GM23248 (cell line): Measurements from ENCODE around the gene C8G. TPM values are rescaled to one million over a fixed set of nuclear protein-coding genes. Genes with fewer than 3 reads are reported as not detected.

Source experiments
- DNase-seq: peaks from one replicate; pipeline ENCODE4 v3.0.0-alpha.2; 2015
- H2AFZ ChIP-seq: fragments of 200-600 bp; sonication (generic); 2 replicates; pipeline ENCODE4 v1.6.1; 2016; ENCODE audit warnings: antibody characterized with exemption
- H3F3A ChIP-seq: fragments of 200-600 bp; sonication (generic); 2 replicates; pipeline ENCODE4 v1.6.1; 2016; ENCODE audit warnings: mild to moderate bottlenecking, antibody characterized with exemption, mixed run types; ENCODE audit not compliant: insufficient read depth
- H3K27ac ChIP-seq: fragments of 200-600 bp; sonication (generic); 2 replicates; pipeline ENCODE4 v1.5.1; 2016; ENCODE audit warnings: mild to moderate bottlenecking
- H3K27me3 ChIP-seq: fragments of 200-600 bp; sonication (generic); replicated peaks from 2 replicates; pipeline ENCODE4 v1.6.1; 2016; ENCODE audit warnings: mild to moderate bottlenecking; ENCODE audit not compliant: insufficient read depth
- H3K36me3 ChIP-seq: fragments of 200-600 bp; sonication (generic); 2 replicates; pipeline ENCODE4 v1.6.1; 2016; ENCODE audit warnings: low read depth, mild to moderate bottlenecking
- H3K4me1 ChIP-seq: fragments of 200-600 bp; sonication (generic); 2 replicates; pipeline ENCODE4 v1.6.1; 2016; ENCODE audit warnings: mild to moderate bottlenecking; ENCODE audit not compliant: insufficient read depth
- H3K4me2 ChIP-seq: fragments of 200-600 bp; sonication (generic); one replicate; pipeline ENCODE4 v1.6.1; 2016; ENCODE audit warnings: mild to moderate bottlenecking; ENCODE audit not compliant: unreplicated experiment
- H3K4me3 ChIP-seq: fragments of 200-600 bp; sonication (generic); 2 replicates; pipeline ENCODE4 v1.5.1; 2016; ENCODE audit warnings: mild to moderate bottlenecking
- H3K79me2 ChIP-seq: fragments of 200-600 bp; sonication (generic); 2 replicates; pipeline ENCODE4 v1.6.1; 2016; ENCODE audit warnings: mild to moderate bottlenecking; ENCODE audit not compliant: insufficient read depth
- H3K9ac ChIP-seq: fragments of 200-600 bp; sonication (generic); 2 replicates; pipeline ENCODE4 v1.6.1; 2016; ENCODE audit warnings: mild to moderate bottlenecking
- H3K9me2 ChIP-seq: fragments of 200-600 bp; sonication (generic); 2 replicates; pipeline ENCODE4 v1.6.1; 2016; ENCODE audit warnings: mixed run types, mild to moderate bottlenecking, moderate library complexity; ENCODE audit not compliant: insufficient read depth
- H3K9me3 ChIP-seq: fragments of 200-600 bp; sonication (generic); one replicate; pipeline ENCODE4 v1.6.1; 2017; ENCODE audit warnings: low read depth
- H4K20me1 ChIP-seq: fragments of 200-600 bp; sonication (generic); 2 replicates; pipeline ENCODE4 v1.6.0; 2016; ENCODE audit not compliant: insufficient read depth
- EZH2 ChIP-seq: fragments of 200-600 bp; sonication (generic); IDR thresholded peaks from 2 replicates; pipeline ENCODE4 v1.6.1; 2018; ENCODE audit warnings: antibody characterized with exemption, mild to moderate bottlenecking; ENCODE audit not compliant: insufficient read depth, poor library complexity, severe bottlenecking
- EZH2phosphoT487 ChIP-seq: fragments of 200-600 bp; sonication (generic); IDR thresholded peaks from 2 replicates; pipeline ENCODE4 v1.6.1; 2018; ENCODE audit warnings: antibody characterized with exemption, moderate library complexity, mild to moderate bottlenecking, low read depth; ENCODE audit not compliant: insufficient read depth
- WGBS, 2 experiments: methylation state at CpG; one replicate each; pipeline ENCODE4 v1.1.6; 2015 to 2017; ENCODE audit warnings: low lambda C conversion rate in 2 of 2, low coverage in 1 of 2; ENCODE audit errors: missing lambda C conversion rate in 2 of 2; 5-methylcytosine and 5-hydroxymethylcytosine counted together
- in situ Hi-C: fragments of 300-500 bp; cut with MboI; formaldehyde crosslinking; loops from 2 replicates; pipeline ENCODE4 v1.15.0; 2020
- polyA plus RNA-seq: library from polyadenylated mRNA; unstranded; fragments of >200 nt; fragmentation: Nextera tagmentation; extraction: Ambion mirVana; gene quantifications from 2 replicates; pipeline ENCODE4 v1.2.1, GENCODE V29; 2016
- total RNA-seq: library from RNA; depleted of rRNA; stranded (reverse); fragments of >200 nt; shearing (Covaris generic); gene quantifications from 2 replicates; pipeline ENCODE4 v1.2.3, GENCODE V29; 2014; rRNA removed

The C8G gene
- total RNA-seq (not detected in 2 replicates), polyA plus RNA-seq (0.49 TPM in 1 of 2 replicates, not detected in the other)

GRCh38 chr9:136944519-136945332, at the start of gene C8G, which contains the start of gene FBXW5:
Gene C8G (plus strand): TSS chr9:136945243. CDS start chr9:136945321, 78 bp downstream.
Gene FBXW5 (minus strand): TSS chr9:136944738. CDS start chr9:136944083, 655 bp downstream.
- DNase-seq = peak; percentile 98
- Histone ChIP-seq H3K9ac (peak within 1 kb of the TSS; percentile 91), H3K9me2 (no peaks in the 10 kb centered on the region), H3K27ac (peak within 1 kb of the TSS; percentile 79), H3F3A (no peaks in the 10 kb centered on the region), H3K36me3 (peaks cover 16% of the 10 kb centered on the region; the same call in 1 of the 2 replicates), H2AFZ (0 out of 2 replicates have a peak within 1 kb of the TSS, but pooled peaks have one; percentile 27), H3K4me2 (peak within 1 kb of the TSS; percentile 82), H4K20me1 (no peaks in the 10 kb centered on the region), H3K27me3 (no peaks in the 10 kb centered on the region), H3K9me3 (no peaks in the 10 kb centered on the region), H3K4me1 (no peaks in the 10 kb centered on the region), H3K4me3 (peak within 1 kb of the TSS; percentile 86), H3K79me2 (peaks cover 30% of the 10 kb centered on the region)
- in situ Hi-C loops = no loop called here
- WGBS, 2 experiments = 9 to 11% methylated on average over 43 to 50 of the region's 74 CpGs
- TF ChIP-seq EZH2 = no peak
- no peak for TF ChIP-seq EZH2phosphoT487

GRCh38 chr9:136896027-136896426, 49.0 kb upstream of the C8G start:
- Histone ChIP-seq H3K79me2 (peaks cover 64% of the 10 kb centered on the region), H3K9me2 (no peaks in the 10 kb centered on the region), H3K9me3 (no peaks in the 10 kb centered on the region), H3F3A (peaks cover 6% of the 10 kb centered on the region), H3K9ac (no peak overlapping the region), H2AFZ (no peak overlapping the region), H4K20me1 (no peaks in the 10 kb centered on the region), H3K4me3 (no peak overlapping the region), H3K4me1 (peaks cover 2% of the 10 kb centered on the region; the same call in 1 of the 2 replicates), H3K27ac (no peak overlapping the region), H3K36me3 (peaks cover 3% of the 10 kb centered on the region; the same call in 1 of the 2 replicates), H3K4me2 (no peak overlapping the region), H3K27me3 (no peaks in the 10 kb centered on the region)
- WGBS, 2 experiments = 87 to 92% methylated on average over 11 of the region's 11 CpGs
- no peak for DNase-seq
- TF ChIP-seq EZH2phosphoT487 (no peak), EZH2 (no peak)
- in situ Hi-C loops = no loop called here

DNA sequence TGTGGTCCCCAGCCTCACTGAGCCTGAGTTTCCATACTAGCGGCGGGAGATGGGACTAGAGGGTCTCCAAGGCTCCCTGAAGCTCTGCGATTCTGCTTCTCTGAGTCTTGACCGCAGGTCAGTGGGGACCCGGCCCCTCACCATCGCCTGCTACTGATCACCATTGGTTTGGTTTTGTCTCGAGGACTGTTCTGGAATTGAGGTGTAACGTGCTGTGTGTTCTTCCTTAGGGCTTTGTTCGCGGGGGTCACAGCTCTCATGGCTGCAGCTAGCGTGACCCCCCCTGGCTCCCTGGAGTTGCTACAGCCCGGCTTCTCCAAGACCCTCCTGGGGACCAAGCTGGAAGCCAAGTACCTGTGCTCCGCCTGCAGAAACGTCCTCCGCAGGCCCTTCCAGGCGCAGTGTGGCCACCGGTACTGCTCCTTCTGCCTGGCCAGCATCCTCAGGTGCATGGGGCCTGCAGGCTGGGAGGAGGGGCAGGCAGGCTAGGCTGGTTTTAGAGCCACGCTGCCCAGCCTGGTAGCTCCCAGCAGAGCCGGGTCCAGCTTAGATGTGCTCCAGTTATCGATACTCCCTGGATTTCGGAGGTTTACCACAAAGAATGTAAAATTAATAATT, 46.5 kb upstream of the C8G start:
- Histone ChIP-seq H3K4me2 (no peak overlapping the region), H3K4me1 (peaks cover 19% of the 10 kb centered on the region), H3K9me2 (no peaks in the 10 kb centered on the region), H3K4me3 (no peak overlapping the region), H3K36me3 (peaks cover 3% of the 10 kb centered on the region; the same call in 1 of the 2 replicates), H3F3A (peaks cover 11% of the 10 kb centered on the region), H4K20me1 (no peaks in the 10 kb centered on the region), H3K27me3 (no peaks in the 10 kb centered on the region), H3K9ac (no peak overlapping the region), H3K27ac (no peak overlapping the region), H3K79me2 (peaks cover 45% of the 10 kb centered on the region), H3K9me3 (no peaks in the 10 kb centered on the region), H2AFZ (no peak overlapping the region)
- 93 to 99% methylated on average over 19 to 21 of the region's 21 CpGs for WGBS, 2 experiments
- no peak for DNase-seq
- TF ChIP-seq EZH2 (no peak), EZH2phosphoT487 (no peak)
- in situ Hi-C loops = no loop called here

DNA sequence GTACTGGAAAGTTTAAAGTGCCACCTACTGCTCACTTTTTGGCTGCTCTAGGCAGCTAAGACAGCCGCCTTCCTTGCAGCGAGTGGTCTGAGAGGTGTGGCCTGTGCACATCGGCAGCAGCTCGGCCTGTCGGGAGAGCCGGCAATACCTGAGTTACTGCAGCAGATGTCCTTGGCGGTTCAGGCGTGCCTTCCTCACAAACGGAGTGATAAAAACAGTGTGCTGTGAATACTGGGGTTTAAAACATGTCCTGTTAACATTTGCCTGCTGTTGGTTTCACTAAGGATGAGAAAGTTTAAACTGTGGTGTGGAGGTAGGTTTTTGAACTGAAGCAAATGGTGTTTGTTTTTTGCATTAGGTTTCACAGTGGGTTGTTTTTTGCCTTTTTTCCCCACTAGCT, 45.8 kb upstream of the C8G start:
- Histone ChIP-seq H3F3A (peaks cover 11% of the 10 kb centered on the region), H3K9me2 (no peaks in the 10 kb centered on the region), H2AFZ (no peak overlapping the region), H3K4me3 (no peak overlapping the region), H3K36me3 (peaks cover 3% of the 10 kb centered on the region; the same call in 1 of the 2 replicates), H3K4me2 (no peak overlapping the region), H3K27me3 (no peaks in the 10 kb centered on the region), H3K79me2 (peaks cover 45% of the 10 kb centered on the region), H4K20me1 (no peaks in the 10 kb centered on the region), H3K9me3 (no peaks in the 10 kb centered on the region), H3K27ac (no peak overlapping the region), H3K9ac (no peak overlapping the region), H3K4me1 (peaks cover 19% of the 10 kb centered on the region)
- WGBS, 2 experiments = 88% methylated on average over 9 of the region's 9 CpGs
- in situ Hi-C loops = no loop called here
- DNase-seq = no peak
- TF ChIP-seq EZH2phosphoT487 (no peak), EZH2 (no peak)
